ENCODE results near the gene KIAA1217. TPM values are rescaled to one million over a fixed set of nuclear protein-coding genes. Genes with fewer than 3 reads are reported as not detected.

Gene KIAA1217
- polyA plus RNA-seq, 1 of the 3 experiments (the other 2 are of a cell fraction) = 7.2 TPM

GRCh38 chr10:24360282-24361127 is 151.6 kb downstream of the KIAA1217 start:
- WGBS (ENCODE audit: low lambda C conversion rate) = 34% methylated on average over 12 of the region's 12 CpGs
- H2AFZ ChIP-seq (ENCODE audit: low read depth) = no peak overlapping the region

More at GRCh38 chr10:24360282-24361127, 151.6 kb downstream of the KIAA1217 start:
- DNase-seq = peak; percentile 68
- H3K27me3 ChIP-seq (ENCODE audit: insufficient read depth) = no peaks in the 10 kb centered on the region
- H3K36me3 ChIP-seq (replicated peaks in 1 of 2; ENCODE audit: control insufficient read depth in 1 of 2, insufficient read depth in 2 of 2, low read length in 1 of 2) = no peaks in the 10 kb centered on the region
- no peaks in the 10 kb centered on the region for H3F3A ChIP-seq (replicated peaks; ENCODE audit: insufficient read depth)
- no peak overlapping the region; a peak in 1 of 4 replicates for H3K4me3 ChIP-seq (ENCODE audit: low read depth in 2 of 2, low read length in 1 of 2)
- H3K9me2 ChIP-seq = no peaks in the 10 kb centered on the region
- no peak overlapping the region for H3K4me2 ChIP-seq
- H3K9me3 ChIP-seq = no peaks in the 10 kb centered on the region
- no peak overlapping the region for H3K27ac ChIP-seq (ENCODE audit: low read depth in 2 of 2, low read length in 1 of 2)
- no peaks in the 10 kb centered on the region for H3K79me2 ChIP-seq (ENCODE audit: insufficient read depth)
- no peaks in the 10 kb centered on the region for H4K20me1 ChIP-seq (ENCODE audit: insufficient read depth)
- POLR2A ChIA-PET = no interaction called here
- TF ChIP-seq CTCF (IDR thresholded peaks at IDR 0.05) (peak; percentile 86), FOSL2 (IDR thresholded peaks at IDR 0.05; ENCODE audit: borderline replicate concordance, low read depth) (no peak), MAX (IDR thresholded peaks at IDR 0.05; ENCODE audit: low read depth) (no peak), PBX3 (IDR thresholded peaks at IDR 0.05) (peak; percentile 54; the same call in 1 of the 2 replicates), FOXM1 (IDR thresholded peaks at IDR 0.05; ENCODE audit: low read depth) (no peak), RCOR1 (IDR thresholded peaks at IDR 0.05; ENCODE audit: low read length) (no peak), NFIC (IDR thresholded peaks at IDR 0.05; ENCODE audit: borderline replicate concordance) (no peak), RAD21 (IDR thresholded peaks at IDR 0.05; ENCODE audit: low read length) (peak; percentile 91), GATA2 (CRISPR knock-in tag; IDR thresholded peaks at IDR 0.05) (no peak), NRF1 (IDR thresholded peaks at IDR 0.05; ENCODE audit: low read depth, low read length) (no peak), JUND (IDR thresholded peaks at IDR 0.05) (no peak), YY1 (IDR thresholded peaks at IDR 0.05; ENCODE audit: low read depth) (no peak), IRF3 (IDR thresholded peaks at IDR 0.05; ENCODE audit: low read depth, low read length) (no peak), SMC3 (IDR thresholded peaks at IDR 0.05; ENCODE audit: low read depth, low read length) (peak; percentile 92), EP300 (IDR thresholded peaks at IDR 0.05; ENCODE audit: borderline replicate concordance in 1 of 2, low read depth in 1 of 2, low read length in 1 of 2) (no peak), TCF12 (IDR thresholded peaks at IDR 0.05) (peak; percentile 15; the same call in 1 of the 2 replicates), USF1 (IDR thresholded peaks at IDR 0.05; ENCODE audit: borderline replicate concordance, low read depth) (no peak)
- CTCF ChIA-PET = interaction anchor here (0.5 to 5.5 kb wide), 20 partner anchors 10 to 367 kb away, joined by 3 to 60 read pairs (median 5); no protein-coding TSS in a partner anchor
- no peaks in the 10 kb centered on the region; a peak in 1 of 4 replicates for H3K4me1 ChIP-seq (ENCODE audit: control insufficient read depth in 1 of 2, insufficient read depth in 2 of 2, low read depth in 1 of 2, low read length in 1 of 2)
- no peak overlapping the region for H3K9ac ChIP-seq
